ENCODE results near the gene ZBTB14. TPM values are rescaled to one million over a fixed set of nuclear protein-coding genes. Genes with fewer than 3 reads are reported as not detected.

ZBTB14 gene
- total RNA-seq, 4 donors from 2014 or later: 6.8 to 18.8 (median 10.9) TPM

DNA sequence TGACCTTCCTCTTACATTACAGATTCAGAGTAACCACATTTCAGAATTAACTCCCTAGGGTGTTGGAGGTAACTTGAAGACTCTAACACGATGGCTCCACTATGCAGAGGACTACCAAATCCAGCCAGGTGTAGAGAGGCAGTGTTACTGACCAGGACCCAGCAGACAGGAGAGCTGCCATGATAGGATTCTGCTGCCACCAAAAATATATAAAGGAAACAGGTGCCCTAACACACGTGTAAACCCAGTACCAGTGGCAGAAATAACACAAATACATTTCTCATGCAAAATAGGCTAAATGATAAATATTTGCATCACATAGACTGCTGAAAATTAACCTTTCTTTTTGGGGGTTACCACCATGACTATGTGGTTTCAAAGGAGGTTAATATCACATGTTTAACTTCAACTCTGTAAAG lies 7.0 kb downstream of the ZBTB14 start:
- DNase-seq (ENCODE audit: low spot score): no peak
- ATAC-seq (ENCODE audit: low FRiP score): no peak
- TF ChIP-seq CTCF (IDR thresholded peaks at IDR 0.05): no peak

- ATAC-seq (ENCODE audit: low FRiP score): no peak
- DNase-seq (ENCODE audit: low spot score): no peak
- TF ChIP-seq CTCF (IDR thresholded peaks at IDR 0.05): no peak
Observed at GRCh38 chr18:5287854-5288253, 7.7 kb downstream of the ZBTB14 start.

DNA sequence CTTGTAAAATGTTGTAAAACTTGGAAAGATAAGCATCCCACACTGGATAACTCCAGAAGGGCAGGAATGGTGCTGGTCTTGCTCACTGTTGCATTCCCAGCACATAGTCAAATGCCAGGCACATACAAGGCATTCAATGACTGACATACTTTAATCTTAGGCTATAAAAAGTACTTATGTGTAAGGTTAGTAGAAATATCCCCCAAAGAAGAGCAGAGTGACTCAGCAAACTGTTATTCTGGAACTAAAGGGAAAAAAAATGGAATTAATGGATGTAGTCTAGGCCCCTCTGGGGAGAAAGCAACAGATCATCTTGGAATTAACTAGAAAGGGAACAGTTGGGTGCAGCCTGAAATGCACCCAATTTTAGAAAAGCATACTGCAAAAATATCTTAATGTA lies 9.0 kb downstream of the ZBTB14 start:
- no peak for TF ChIP-seq CTCF (IDR thresholded peaks at IDR 0.05)
- ATAC-seq (ENCODE audit: low FRiP score): no peak
- DNase-seq (ENCODE audit: low spot score): no peak

DNA sequence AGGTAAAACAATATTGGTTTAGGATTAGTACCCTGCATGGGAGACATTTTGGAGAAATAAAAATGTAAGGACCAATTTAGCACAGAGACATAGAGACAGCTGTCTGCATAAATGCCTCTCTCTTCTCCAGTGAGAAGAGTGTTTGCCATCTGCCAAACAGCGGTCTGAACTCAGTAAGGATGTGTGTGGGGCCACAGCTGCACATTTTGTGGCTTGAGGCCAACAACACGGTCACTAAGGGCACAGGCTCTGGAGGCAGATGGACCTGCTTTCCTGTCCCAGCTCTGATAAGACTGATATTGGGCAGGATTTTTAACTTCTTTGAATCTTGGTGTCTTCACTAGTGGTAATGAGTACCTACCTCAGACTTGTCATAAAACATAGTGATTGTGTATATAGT lies 10.2 kb downstream of the ZBTB14 start:
- no peak for ATAC-seq (ENCODE audit: low FRiP score)

DNA sequence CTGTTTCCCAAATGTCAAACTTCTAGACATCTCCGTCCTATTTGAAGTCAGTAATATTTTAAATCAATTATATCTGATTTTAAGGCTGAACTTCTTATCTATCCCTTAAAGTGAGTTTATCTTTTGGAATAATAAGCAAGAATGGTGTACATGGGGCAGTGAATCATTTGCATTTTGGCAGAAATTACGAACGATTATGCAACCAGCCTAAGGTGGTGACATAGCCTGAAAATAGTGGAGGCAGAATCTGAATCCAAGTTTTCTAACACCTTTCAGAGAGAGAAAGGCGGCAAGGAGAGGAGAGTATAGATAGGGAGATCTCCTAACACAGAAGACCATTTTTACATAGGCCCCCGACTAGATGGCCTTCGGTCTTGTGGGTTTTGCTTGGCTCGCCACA lies 10.7 kb downstream of the ZBTB14 start:
- TF ChIP-seq CTCF (IDR thresholded peaks at IDR 0.05): no peak
- ATAC-seq (ENCODE audit: low FRiP score) (no peak), DNase-seq (ENCODE audit: low spot score) (no peak)

More for the DNA sequence above, 10.2 kb downstream of the ZBTB14 start:
- no peak for TF ChIP-seq CTCF (IDR thresholded peaks at IDR 0.05)
- no peak for DNase-seq (ENCODE audit: low spot score)

- ATAC-seq (ENCODE audit: low FRiP score): no peak
- no peak for DNase-seq (ENCODE audit: low spot score)
- no peak for TF ChIP-seq CTCF (IDR thresholded peaks at IDR 0.05)
Observed at GRCh38 chr18:5282770-5283169, 12.8 kb downstream of the ZBTB14 start.

- DNase-seq (ENCODE audit: low spot score) (no peak), ATAC-seq (ENCODE audit: low FRiP score) (no peak)
- no peak for TF ChIP-seq CTCF (IDR thresholded peaks at IDR 0.05)
Observed at GRCh38 chr18:5276947-5277346, 18.6 kb downstream of the ZBTB14 start.
